ENCODE measurements around the gene SLC30A9. TPM values are rescaled to one million over a fixed set of nuclear protein-coding genes. Genes with fewer than 3 reads are reported as not detected.

The SLC30A9 gene
- 78.4 and 79.5 TPM in 2 replicates for total RNA-seq

GRCh38 chr4:41990365-41991111 lies at the start of gene SLC30A9:
TSS of gene SLC30A9 (plus strand) at chr4:41990530. CDS start at chr4:41990652, 122 bp downstream.

GRCh38 chr4:41981456-41981855 lies 8.9 kb upstream of the SLC30A9 start, which contains the start of gene DCAF4L1:
TSS of gene DCAF4L1 (plus strand) at chr4:41981756. CDS start at chr4:41981793, 37 bp downstream.

Other genes with a start within 250 kb of the SLC30A9 start
- gene PHOX2B, start 241.8 kb upstream of the SLC30A9 start, total RNA-seq, result not detected in 2 replicates
- gene TMEM33, start 55.1 kb upstream of the SLC30A9 start, total RNA-seq, result 54.9 and 65.9 TPM in 2 replicates
- gene DCAF4L1, start 8.8 kb upstream of the SLC30A9 start, total RNA-seq, result 0.13 TPM in 2 replicates
- not detected in 2 replicates for gene BEND4, start 162.1 kb downstream of the SLC30A9 start, total RNA-seq